ENCODE data around the gene WWOX. TPM values are rescaled to one million over a fixed set of nuclear protein-coding genes. Genes with fewer than 3 reads are reported as not detected.

The WWOX gene
- total RNA-seq, 1 donor from 2014 or later: 28.2 TPM

- Mint-ChIP-seq H3K27me3 (ENCODE audit: unreplicated experiment) (peaks cover 2% of the 10 kb centered on the region), H3K4me1 (ENCODE audit: unreplicated experiment) (peaks cover 9% of the 10 kb centered on the region), H3K9me3 (ENCODE audit: unreplicated experiment) (peaks cover 6% of the 10 kb centered on the region), H3K27ac (ENCODE audit: unreplicated experiment) (no peak overlapping the region), H3K36me3 (ENCODE audit: unreplicated experiment) (no peaks in the 10 kb centered on the region), H3K4me3 (ENCODE audit: unreplicated experiment) (no peak overlapping the region)
- no peak for DNase-seq (ENCODE audit: extremely low spot score, unreplicated experiment)
- TF ChIP-seq, protein P1, sequence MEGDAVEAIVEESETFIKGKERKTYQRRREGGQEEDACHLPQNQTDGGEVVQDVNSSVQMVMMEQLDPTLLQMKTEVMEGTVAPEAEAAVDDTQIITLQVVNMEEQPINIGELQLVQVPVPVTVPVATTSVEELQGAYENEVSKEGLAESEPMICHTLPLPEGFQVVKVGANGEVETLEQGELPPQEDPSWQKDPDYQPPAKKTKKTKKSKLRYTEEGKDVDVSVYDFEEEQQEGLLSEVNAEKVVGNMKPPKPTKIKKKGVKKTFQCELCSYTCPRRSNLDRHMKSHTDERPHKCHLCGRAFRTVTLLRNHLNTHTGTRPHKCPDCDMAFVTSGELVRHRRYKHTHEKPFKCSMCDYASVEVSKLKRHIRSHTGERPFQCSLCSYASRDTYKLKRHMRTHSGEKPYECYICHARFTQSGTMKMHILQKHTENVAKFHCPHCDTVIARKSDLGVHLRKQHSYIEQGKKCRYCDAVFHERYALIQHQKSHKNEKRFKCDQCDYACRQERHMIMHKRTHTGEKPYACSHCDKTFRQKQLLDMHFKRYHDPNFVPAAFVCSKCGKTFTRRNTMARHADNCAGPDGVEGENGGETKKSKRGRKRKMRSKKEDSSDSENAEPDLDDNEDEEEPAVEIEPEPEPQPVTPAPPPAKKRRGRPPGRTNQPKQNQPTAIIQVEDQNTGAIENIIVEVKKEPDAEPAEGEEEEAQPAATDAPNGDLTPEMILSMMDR (IDR thresholded peaks at IDR 0.05): no peak
These were observed 489.9 kb downstream of the WWOX start for GRCh38 chr16:78589331-78589730.

- H3K27me3 Mint-ChIP-seq (ENCODE audit: unreplicated experiment): peaks cover 2% of the 10 kb centered on the region
- no peaks in the 10 kb centered on the region for H3K4me1 Mint-ChIP-seq (ENCODE audit: unreplicated experiment)
- no peak for DNase-seq (ENCODE audit: extremely low spot score, unreplicated experiment)
- peaks cover 9% of the 10 kb centered on the region for H3K9me3 Mint-ChIP-seq (ENCODE audit: unreplicated experiment)
- H3K4me3 Mint-ChIP-seq (ENCODE audit: unreplicated experiment): no peak overlapping the region
- no peak overlapping the region for H3K27ac Mint-ChIP-seq (ENCODE audit: unreplicated experiment)
- no peaks in the 10 kb centered on the region for H3K36me3 Mint-ChIP-seq (ENCODE audit: unreplicated experiment)
- TF ChIP-seq, protein P1 (IDR thresholded peaks at IDR 0.05): no peak
These were observed 492.2 kb downstream of the WWOX start for GRCh38 chr16:78591682-78592103.

- Mint-ChIP-seq H3K9me3 (ENCODE audit: unreplicated experiment) (peaks cover 9% of the 10 kb centered on the region), H3K4me1 (ENCODE audit: unreplicated experiment) (no peaks in the 10 kb centered on the region), H3K36me3 (ENCODE audit: unreplicated experiment) (no peaks in the 10 kb centered on the region), H3K27me3 (ENCODE audit: unreplicated experiment) (peaks cover 2% of the 10 kb centered on the region), H3K27ac (ENCODE audit: unreplicated experiment) (no peak overlapping the region), H3K4me3 (ENCODE audit: unreplicated experiment) (no peak overlapping the region)
- TF ChIP-seq, protein P1 (IDR thresholded peaks at IDR 0.05): no peak
- no peak for DNase-seq (ENCODE audit: extremely low spot score, unreplicated experiment)
These were observed 492.7 kb downstream of the WWOX start for GRCh38 chr16:78592111-78592510.

DNA sequence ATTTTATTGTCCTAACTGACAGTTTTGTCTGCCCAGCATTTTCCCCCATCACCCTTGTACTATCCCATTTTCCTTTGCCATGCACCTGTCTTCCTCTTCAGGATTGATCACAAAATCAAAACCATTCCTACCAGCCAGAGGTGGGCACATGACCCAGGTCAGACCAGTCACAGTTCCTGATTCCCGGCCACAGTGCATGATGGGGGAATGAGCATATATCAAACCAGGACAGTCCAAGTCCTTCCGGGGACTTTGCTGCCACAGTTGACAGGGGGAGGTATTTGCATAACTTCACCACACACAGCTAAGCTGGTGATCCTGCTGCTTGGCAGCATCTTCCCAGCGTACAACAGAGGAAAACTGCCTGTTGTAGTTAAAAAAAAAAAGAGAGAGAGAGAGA lies 493.9 kb downstream of the WWOX start:
- TF ChIP-seq, protein P1 (IDR thresholded peaks at IDR 0.05): no peak
- DNase-seq (ENCODE audit: extremely low spot score, unreplicated experiment): no peak
- Mint-ChIP-seq H3K27ac (ENCODE audit: unreplicated experiment) (no peak overlapping the region), H3K27me3 (ENCODE audit: unreplicated experiment) (peaks cover 2% of the 10 kb centered on the region), H3K4me3 (ENCODE audit: unreplicated experiment) (no peak overlapping the region), H3K4me1 (ENCODE audit: unreplicated experiment) (no peaks in the 10 kb centered on the region), H3K36me3 (ENCODE audit: unreplicated experiment) (no peaks in the 10 kb centered on the region), H3K9me3 (ENCODE audit: unreplicated experiment) (peaks cover 9% of the 10 kb centered on the region)

DNA sequence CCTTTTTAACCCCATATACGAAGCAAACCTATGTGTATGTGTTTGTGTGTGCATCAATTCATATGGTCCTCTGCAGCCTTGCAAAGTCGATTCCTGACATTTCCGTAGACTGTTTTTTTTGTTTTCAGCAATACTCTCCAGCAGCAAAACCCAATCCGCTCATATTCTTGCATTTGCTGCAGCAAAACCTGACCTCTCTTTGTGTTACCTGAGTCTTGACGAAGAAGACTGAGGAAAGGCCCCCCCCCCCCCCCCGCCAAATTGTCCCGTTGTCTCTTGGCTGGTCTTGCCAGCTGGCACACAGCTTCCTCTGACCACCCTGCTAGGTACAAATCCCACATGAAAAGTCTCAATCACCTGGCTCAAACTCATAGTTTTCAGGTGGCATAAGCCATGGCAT lies 494.7 kb downstream of the WWOX start:
- TF ChIP-seq, protein P1 (IDR thresholded peaks at IDR 0.05): no peak
- Mint-ChIP-seq H3K4me1 (ENCODE audit: unreplicated experiment) (no peaks in the 10 kb centered on the region), H3K27me3 (ENCODE audit: unreplicated experiment) (no peaks in the 10 kb centered on the region), H3K4me3 (ENCODE audit: unreplicated experiment) (no peak overlapping the region), H3K27ac (ENCODE audit: unreplicated experiment) (no peak overlapping the region), H3K36me3 (ENCODE audit: unreplicated experiment) (no peaks in the 10 kb centered on the region), H3K9me3 (ENCODE audit: unreplicated experiment) (peaks cover 9% of the 10 kb centered on the region)
- DNase-seq (ENCODE audit: extremely low spot score, unreplicated experiment): no peak
